HepG2 (cell line): Measurements from ENCODE around the gene UBE2H. TPM values are rescaled to one million over a fixed set of nuclear protein-coding genes. Genes with fewer than 3 reads are reported as not detected.

ENCODE experiments used
- ATAC-seq: fragments of 200-7000 bp; cut with Tn5 transposase; 3 replicates; pipeline ENCODE4 v1.9.1; 2020; ENCODE audit warnings: mild to moderate bottlenecking, moderate library complexity
- BruUV-seq: library from RNA; stranded (reverse); fragments of 400-500 nt; replicated peaks from 2 replicates; lab custom pipeline; 2021; lab: Mats Ljungman, UMichigan
- CTCF ChIA-PET: fragments of 300-600 bp; formaldehyde crosslinking; extraction: SDS; loops from one replicate; lab custom pipeline; 2021; ENCODE audit warnings: low total read pairs, inconsistent platforms, low intra/inter-chr PET ratio; lab: Yijun Ruan, JAX
- POLR2A ChIA-PET: fragments of 350-600 bp; sonication (Branson Sonifier 250); formaldehyde crosslinking; loops from one replicate; lab custom pipeline; 2020; ENCODE audit warnings: antibody characterized with exemption, inconsistent platforms; lab: Yijun Ruan, JAX
- DNase-seq: peaks from one replicate; pipeline ENCODE4 v3.0.0-alpha.2; 2015; ENCODE audit warnings: low spot score
- FAIRE-seq: peaks from 3 replicates; lab custom pipeline; 2011; peaks lifted over from hg19 to GRCh38; lab: Jason Lieb, UNC
- H2AFZ ChIP-seq: one replicate; pipeline ENCODE4 v1.6.1; 2011; ENCODE audit warnings: low read length, inconsistent platforms
- H3K27ac ChIP-seq: fragments of 300-600 bp; 3 replicates; pipeline ENCODE4 v1.8.0; 2011; ENCODE audit warnings: mixed run types, mild to moderate bottlenecking, mixed read lengths, low read length, inconsistent platforms; ENCODE audit not compliant: insufficient read depth; ENCODE audit errors: extremely low read length
- H3K27me3 ChIP-seq, 2 experiments: fragments of 200-600 bp in 1 of 2; 2 replicates in 1 of 2; 3 replicates in 1 of 2; pipeline versions ENCODE4 v1.6.0 to v1.8.0; 2011; ENCODE audit warnings: low read length in 2 of 2, mild to moderate bottlenecking in 2 of 2, moderate library complexity in 2 of 2, inconsistent platforms in 1 of 2; ENCODE audit not compliant: insufficient read depth in 2 of 2, control insufficient read depth in 1 of 2
- H3K36me3 ChIP-seq, 2 experiments: fragments of 200-600 bp in 1 of 2; replicated peaks in 1 of 2; 2 replicates in 1 of 2; 3 replicates in 1 of 2; pipeline versions ENCODE4 v1.5.1 to v1.8.0; 2011; ENCODE audit warnings: low read length in 2 of 2, inconsistent platforms in 1 of 2; ENCODE audit not compliant: insufficient read depth in 2 of 2, control insufficient read depth in 1 of 2
- H3K4me1 ChIP-seq: 2 replicates; pipeline ENCODE4 v1.5.1; 2012; ENCODE audit warnings: low read length, inconsistent platforms; ENCODE audit not compliant: insufficient read depth
- H3K4me2 ChIP-seq: 2 replicates; pipeline ENCODE4 v1.6.0; 2011; ENCODE audit warnings: low read depth, low read length, inconsistent platforms
- H3K4me3 ChIP-seq, 3 experiments: fragments of 200-600 bp in 1 of 3; sonication (generic), shearing (Covaris generic) in 1 of 3; replicated peaks in 1 of 3; 2 replicates each; pipeline ENCODE4 v1.5.1; 2011 to 2016; ENCODE audit warnings: low read length in 3 of 3, inconsistent platforms in 2 of 3, low read depth in 2 of 3, mild to moderate bottlenecking in 2 of 3, control low read depth in 1 of 3, mixed read lengths in 1 of 3; ENCODE audit not compliant: insufficient read depth in 1 of 3
- H3K79me2 ChIP-seq: one replicate; pipeline ENCODE4 v1.6.1; 2011; ENCODE audit warnings: low read length, inconsistent platforms; ENCODE audit not compliant: insufficient read depth
- H3K9ac ChIP-seq: 2 replicates; pipeline ENCODE4 v1.6.0; 2011; ENCODE audit warnings: mild to moderate bottlenecking, low read depth, low read length, inconsistent platforms; ENCODE audit not compliant: insufficient read depth
- H3K9me3 ChIP-seq: 2 replicates; pipeline ENCODE4 v1.5.1; 2012; ENCODE audit warnings: mild to moderate bottlenecking, low read length
- H4K20me1 ChIP-seq: 2 replicates; pipeline ENCODE4 v1.6.0; 2011; ENCODE audit warnings: inconsistent platforms, mild to moderate bottlenecking, low read length, moderate library complexity; ENCODE audit not compliant: insufficient read depth
- BORCS8-MEF2B ChIP-seq: sonication (generic); formaldehyde crosslinking; IDR thresholded peaks from 2 replicates; pipeline ENCODE4 v1.8.0; 2022; ENCODE audit warnings: mild to moderate bottlenecking, missing genetic modification reagents
- ELF4 ChIP-seq: sonication (generic); formaldehyde crosslinking; IDR thresholded peaks from 2 replicates; pipeline ENCODE4 v1.5.0; 2020; ENCODE audit warnings: missing genetic modification reagents, mild to moderate bottlenecking, moderate library complexity, borderline replicate concordance
- ISX ChIP-seq: sonication (generic); formaldehyde crosslinking; conservative IDR thresholded peaks from 2 replicates; pipeline ENCODE4 v1.5.0; 2020; ENCODE audit warnings: missing genetic modification reagents
- SOX13 ChIP-seq, 3 experiments: fragments of 450-650 bp in 1 of 3; sonication (generic) in 1 of 3; formaldehyde crosslinking in 1 of 3; IDR thresholded peaks in 2 of 3; conservative IDR thresholded peaks in 1 of 3; 2 replicates each; pipeline versions ENCODE4 v1.5.0 to v1.6.1; 2016 to 2020; ENCODE audit warnings: antibody characterized with exemption in 1 of 3, mild to moderate bottlenecking in 1 of 3, missing compliant biosample characterization in 1 of 3, missing genetic modification reagents in 1 of 3, moderate library complexity in 1 of 3
- SRSF9 ChIP-seq: fragments of 200-400 bp; formaldehyde crosslinking; IDR thresholded peaks from 2 replicates; pipeline ENCODE4 v1.6.1; 2018; ENCODE audit warnings: borderline replicate concordance, mild to moderate bottlenecking, low read depth, low read length; ENCODE audit not compliant: insufficient read depth, poor library complexity, severe bottlenecking
- TCF7 ChIP-seq: sonication (generic); IDR thresholded peaks from 2 replicates; pipeline ENCODE4 v1.6.1; 2016; ENCODE audit warnings: antibody characterized with exemption, low read depth
- ZBTB14 ChIP-seq: sonication (generic); formaldehyde crosslinking; IDR thresholded peaks from 2 replicates; pipeline ENCODE4 v1.4.0; 2020; ENCODE audit warnings: missing genetic modification reagents
- ZMYM3 ChIP-seq: sonication (generic); formaldehyde crosslinking; IDR thresholded peaks from 2 replicates; pipeline ENCODE4 v1.5.1; 2020; ENCODE audit warnings: mild to moderate bottlenecking, missing genetic modification reagents
- ZMYM4 ChIP-seq: sonication (generic); formaldehyde crosslinking; IDR thresholded peaks from 2 replicates; pipeline ENCODE4 v1.8.1; 2023; ENCODE audit warnings: mild to moderate bottlenecking, missing genetic modification reagents
- ZNF280D ChIP-seq: sonication (generic); formaldehyde crosslinking; IDR thresholded peaks from 2 replicates; pipeline ENCODE4 v1.5.1; 2020; ENCODE audit warnings: mild to moderate bottlenecking, missing genetic modification reagents
- WGBS: methylation state at CpG from one replicate; pipeline ENCODE4 v1.1.6; 2017; ENCODE audit warnings: low lambda C conversion rate; 5-methylcytosine and 5-hydroxymethylcytosine counted together
- in situ Hi-C: cut with HindIII; loops from 2 replicates; pipeline ENCODE4 v1.10.0; 2017; ENCODE audit warnings: low pct_unique_long_range_greater_than_20kb; ENCODE audit not compliant: extremely low pct_ligation_motif_present
- intact Hi-C: fragments of 100-400 bp; cut with micrococcal nuclease; formaldehyde crosslinking; loops from one replicate; pipeline ENCODE4 v1.10.0; 2022; ENCODE audit not compliant: unreplicated experiment
- polyA plus RNA-seq, 8 experiments: library from polyadenylated mRNA; depleted of rRNA in 3 of 8; stranded (reverse) in 7 of 8; unstranded in 1 of 8; fragments of >200 nt; fragmentation: Illumina TruSeq in 4 of 8; extraction: Trizol in 4 of 8; gene quantifications; 2 replicates each; pipeline versions ENCODE4 v1.2.1 to v1.2.3, GENCODE V29; 2011 to 2016; ENCODE audit warnings: low read depth in 4 of 8, missing spikeins in 1 of 8, mixed read lengths in 1 of 8; ENCODE audit not compliant: insufficient read depth in 1 of 8
- total RNA-seq, 5 experiments: library from RNA; depleted of rRNA; stranded (reverse); fragments of >200 nt; fragmentation: Illumina TruSeq; extraction: Trizol; gene quantifications; 2 replicates each; pipeline ENCODE4 v1.2.3, GENCODE V29; 2016; ENCODE audit warnings: low read depth in 1 of 5

The UBE2H gene
- total and polyA plus RNA-seq, 2 of the 13 experiments (the other 11 are each of a cell fraction or from before 2014, with no cell fraction given): 15.5 to 40.1 TPM

GRCh38 chr7:129789000-129789399 is 163.8 kb downstream of the UBE2H start:
- ChIA-PET CTCF (no interaction called here), POLR2A (no interaction called here)
- Histone ChIP-seq H3K36me3 (no peaks in the 10 kb centered on the region), H3K27me3 (peaks cover 11 to 54% of the 10 kb centered on the region in 2 experiments; a peak in 4 of 5 replicates), H3K27ac (no peak overlapping the region), H3K9ac (no peak overlapping the region), H2AFZ (no peak overlapping the region), H3K4me1 (peaks cover 15% of the 10 kb centered on the region), H4K20me1 (no peaks in the 10 kb centered on the region), H3K79me2 (no peaks in the 10 kb centered on the region), H3K4me2 (no peak overlapping the region), H3K9me3 (no peaks in the 10 kb centered on the region), H3K4me3 (no peak overlapping the region)
- WGBS: 40% methylated on average over 2 of the region's 6 CpGs
- DNase-seq (no peak), FAIRE-seq (no peak), ATAC-seq (no peak)
- in situ Hi-C loops (no loop called here), intact Hi-C loops (no loop called here)
- BruUV-seq: no TSS peak
- no peak for TF ChIP-seq ZMYM3 (CRISPR knock-in tag)
- TF ChIP-seq ZBTB14 (CRISPR knock-in tag): no peak
- TF ChIP-seq SRSF9: no peak

GRCh38 chr7:129786825-129787563 is 165.8 kb downstream of the UBE2H start:
- ATAC-seq (peak; percentile 46), DNase-seq (no peak), FAIRE-seq (no peak)
- in situ Hi-C loops (no loop called here), intact Hi-C loops (no loop called here)
- peaks cover 8% of the 10 kb centered on the region; the same call in 1 of the 2 replicates for H4K20me1 ChIP-seq
- H3K36me3 ChIP-seq: no peaks in the 10 kb centered on the region
- H3K27ac ChIP-seq: no peak overlapping the region
- H3K79me2 ChIP-seq: no peaks in the 10 kb centered on the region
- peaks cover 16 to 73% of the 10 kb centered on the region in 2 experiments for H3K27me3 ChIP-seq
- BruUV-seq: no TSS peak
- WGBS: 26% methylated on average over 11 of the region's 13 CpGs
- H3K4me2 ChIP-seq: no peak overlapping the region
- peaks cover 15% of the 10 kb centered on the region for H3K4me1 ChIP-seq
- no peak overlapping the region for H3K9ac ChIP-seq
- ChIA-PET CTCF (no interaction called here), POLR2A (no interaction called here)
- no peaks in the 10 kb centered on the region for H3K9me3 ChIP-seq
- H2AFZ ChIP-seq: no peak overlapping the region
- no peak overlapping the region for H3K4me3 ChIP-seq
- peak; percentile 56 for TF ChIP-seq TCF7
- no peak for TF ChIP-seq BORCS8-MEF2B
- TF ChIP-seq ISX (CRISPR knock-in tag): no peak
- TF ChIP-seq ZNF280D (CRISPR knock-in tag): no peak
- no peak for TF ChIP-seq ELF4 (CRISPR knock-in tag)
- TF ChIP-seq ZMYM4: no peak
- TF ChIP-seq SOX13 (IDR thresholded peaks at IDR 0.05): no peak
- no peak for TF ChIP-seq SOX13 (CRISPR knock-in tag; conservative IDR thresholded peaks at IDR 0.05 in 1 of 2, IDR thresholded peaks at IDR 0.05 in 1 of 2)
